ENCODE results near the gene HS3ST6. TPM values are rescaled to one million over a fixed set of nuclear protein-coding genes. Genes with fewer than 3 reads are reported as not detected.
A peak's percentile ranks its signal among the peaks of the same experiment; 100 is the strongest.

The HS3ST6 gene
- total and polyA plus RNA-seq, 2 of the 13 experiments (the other 11 are each of a cell fraction or from before 2014, with no cell fraction given), result not detected

GRCh38 chr16:1933097-1933661 lies 15.0 kb upstream of the HS3ST6 start (continued):
- TF ChIP-seq DMAP1 (CRISPR knock-in tag; IDR thresholded peaks at IDR 0.05) (no peak), POLR2A (IDR thresholded peaks at IDR 0.05; ENCODE audit: insufficient read depth in 1 of 2, low read depth in 2 of 2, low read length in 2 of 2) (no peak; a peak in 1 of 4 replicates), CENPBD1 (CRISPR knock-in tag; IDR thresholded peaks at IDR 0.05; ENCODE audit: borderline replicate concordance, low read depth) (no peak), SNAI1 (CRISPR knock-in tag; IDR thresholded peaks at IDR 0.05; ENCODE audit: borderline replicate concordance) (no peak), ZNF788 (CRISPR knock-in tag; IDR thresholded peaks at IDR 0.05; ENCODE audit: borderline replicate concordance) (no peak), MAZ (IDR thresholded peaks at IDR 0.05; ENCODE audit: borderline replicate concordance, low read depth, low read length) (no peak), MAZ (CRISPR knock-in tag; IDR thresholded peaks at IDR 0.05; ENCODE audit: low read depth) (no peak), SMC3 (IDR thresholded peaks at IDR 0.05; ENCODE audit: low read length) (no peak), ATF6 (CRISPR knock-in tag; conservative IDR thresholded peaks at IDR 0.05) (no peak), ZNF616 (CRISPR knock-in tag; IDR thresholded peaks at IDR 0.05; ENCODE audit: low read depth) (no peak), FOXO1 (CRISPR knock-in tag; IDR thresholded peaks at IDR 0.05) (no peak), ASH2L (IDR thresholded peaks at IDR 0.05; ENCODE audit: insufficient read length, low read depth, low read length) (no peak), MXD4 (CRISPR knock-in tag; IDR thresholded peaks at IDR 0.05) (no peak), TCF12 (IDR thresholded peaks at IDR 0.05) (no peak), TCF12 (CRISPR knock-in tag; IDR thresholded peaks at IDR 0.05) (no peak), PRDM4 (CRISPR knock-in tag; IDR thresholded peaks at IDR 0.05; ENCODE audit: borderline replicate concordance) (no peak), KDM2A (CRISPR knock-in tag; IDR thresholded peaks at IDR 0.05; ENCODE audit: borderline replicate concordance, low read depth) (peak; percentile 74), ZNF430 (CRISPR knock-in tag; IDR thresholded peaks at IDR 0.05) (no peak), ZFAT (CRISPR knock-in tag; conservative IDR thresholded peaks at IDR 0.05) (no peak), NFE2L1 (CRISPR knock-in tag; IDR thresholded peaks at IDR 0.05; ENCODE audit: borderline replicate concordance) (no peak), ZNF883 (CRISPR knock-in tag; IDR thresholded peaks at IDR 0.05; ENCODE audit: not compliant biosample characterization) (no peak), NPAS2 (CRISPR knock-in tag; IDR thresholded peaks at IDR 0.05; ENCODE audit: borderline replicate concordance) (no peak), TGIF2 (CRISPR knock-in tag; IDR thresholded peaks at IDR 0.05) (no peak)
